Measurements from ENCODE around the gene MSRB3.
A peak's percentile ranks its signal among the peaks of the same experiment; 100 is the strongest.
"Not testable (repeated sequence)": the region's sequence is repeated elsewhere in the genome, so short reads cannot be mapped to it uniquely, and the experiment has no call there.

MSRB3 gene

DNA sequence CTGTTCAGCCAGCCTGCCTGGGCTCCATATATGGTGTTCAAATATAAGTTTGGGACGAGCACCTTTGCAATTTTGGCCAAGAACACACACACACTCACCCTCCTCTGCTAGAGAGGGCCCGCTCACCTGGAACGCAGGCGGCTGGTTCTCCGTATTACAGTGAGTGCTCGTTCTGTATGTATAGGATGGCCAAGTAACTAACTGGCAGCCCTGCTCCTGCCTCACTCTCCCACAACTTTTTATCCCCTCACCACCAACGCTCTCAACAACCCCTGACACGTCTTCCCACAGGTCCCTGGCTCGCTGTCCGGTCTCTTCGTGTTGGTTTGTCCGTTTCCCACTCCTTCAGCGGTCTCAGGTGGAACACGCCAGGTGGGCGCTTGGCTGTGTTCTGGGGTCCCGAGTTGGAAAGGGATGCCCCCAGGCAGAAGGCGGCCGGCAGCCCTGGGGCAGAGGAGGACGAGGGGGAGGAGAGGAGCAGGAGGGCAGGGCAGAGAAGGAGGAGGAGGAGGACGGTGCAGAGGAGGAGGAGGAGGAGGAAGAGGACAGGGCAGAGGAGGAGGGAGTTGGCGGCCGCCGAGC is 398 bp upstream of the MSRB3 start:
- TF ChIP-seq, protein P1, sequence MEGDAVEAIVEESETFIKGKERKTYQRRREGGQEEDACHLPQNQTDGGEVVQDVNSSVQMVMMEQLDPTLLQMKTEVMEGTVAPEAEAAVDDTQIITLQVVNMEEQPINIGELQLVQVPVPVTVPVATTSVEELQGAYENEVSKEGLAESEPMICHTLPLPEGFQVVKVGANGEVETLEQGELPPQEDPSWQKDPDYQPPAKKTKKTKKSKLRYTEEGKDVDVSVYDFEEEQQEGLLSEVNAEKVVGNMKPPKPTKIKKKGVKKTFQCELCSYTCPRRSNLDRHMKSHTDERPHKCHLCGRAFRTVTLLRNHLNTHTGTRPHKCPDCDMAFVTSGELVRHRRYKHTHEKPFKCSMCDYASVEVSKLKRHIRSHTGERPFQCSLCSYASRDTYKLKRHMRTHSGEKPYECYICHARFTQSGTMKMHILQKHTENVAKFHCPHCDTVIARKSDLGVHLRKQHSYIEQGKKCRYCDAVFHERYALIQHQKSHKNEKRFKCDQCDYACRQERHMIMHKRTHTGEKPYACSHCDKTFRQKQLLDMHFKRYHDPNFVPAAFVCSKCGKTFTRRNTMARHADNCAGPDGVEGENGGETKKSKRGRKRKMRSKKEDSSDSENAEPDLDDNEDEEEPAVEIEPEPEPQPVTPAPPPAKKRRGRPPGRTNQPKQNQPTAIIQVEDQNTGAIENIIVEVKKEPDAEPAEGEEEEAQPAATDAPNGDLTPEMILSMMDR (IDR thresholded peaks at IDR 0.05; ENCODE audit: insufficient read depth, low read length, poor library complexity, severe bottlenecking): no peak
- Histone ChIP-seq H3K27me3 (replicated peaks; ENCODE audit: control insufficient read depth, insufficient read depth, low read length) (no peaks in the 10 kb centered on the region), H3K4me3 (replicated peaks; ENCODE audit: low read depth, low read length) (peak overlapping the region; percentile 82), H3K36me3 (ENCODE audit: control insufficient read depth, insufficient read depth, low read length) (no peaks in the 10 kb centered on the region)
- peak; percentile 4 for DNase-seq (ENCODE audit: extremely low read depth, insufficient read length)

DNA sequence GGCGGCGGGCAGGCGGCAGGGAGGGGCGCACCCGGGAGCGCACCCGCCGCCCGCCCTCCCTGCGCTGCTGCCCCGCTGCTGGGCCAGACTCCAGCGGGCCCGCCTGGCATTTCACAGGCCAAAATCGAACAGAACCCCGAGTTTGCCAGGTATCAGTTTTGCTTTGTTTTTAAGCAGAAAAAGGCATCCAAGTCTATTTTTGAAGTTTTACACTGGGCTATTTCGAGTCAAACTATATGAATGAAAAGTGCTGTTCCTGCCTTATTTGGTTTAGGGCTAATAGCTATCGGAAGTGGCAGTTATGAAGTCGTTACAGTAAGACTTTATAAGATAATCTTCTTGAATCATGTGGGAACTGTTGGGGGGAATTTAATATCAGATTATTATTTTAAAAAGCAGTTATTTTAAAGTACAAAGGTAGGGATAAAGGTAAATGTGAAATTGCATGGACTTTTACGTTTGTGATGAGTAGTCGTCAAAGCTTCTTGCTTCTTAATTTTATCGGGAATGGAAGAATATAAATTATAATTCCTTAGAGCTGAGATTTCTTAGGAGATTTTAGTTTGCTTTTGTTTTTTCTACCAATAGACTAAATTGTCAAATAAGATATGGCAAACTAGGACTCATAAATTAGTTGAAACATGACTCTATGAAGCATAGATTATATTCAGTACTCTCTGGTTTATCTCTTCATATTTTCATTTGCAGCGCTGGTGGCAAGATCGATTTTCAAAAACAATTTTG is 1.1 kb downstream of the MSRB3 start:
- H3K4me3 ChIP-seq (replicated peaks; ENCODE audit: low read depth, low read length): peak overlapping the region; percentile 82
- DNase-seq (ENCODE audit: extremely low read depth, insufficient read length): no peak
- TF ChIP-seq, protein P1 (IDR thresholded peaks at IDR 0.05; ENCODE audit: insufficient read depth, low read length, poor library complexity, severe bottlenecking): no peak
- no peaks in the 10 kb centered on the region for H3K27me3 ChIP-seq (replicated peaks; ENCODE audit: control insufficient read depth, insufficient read depth, low read length)
- no peaks in the 10 kb centered on the region for H3K36me3 ChIP-seq (ENCODE audit: control insufficient read depth, insufficient read depth, low read length)

DNA sequence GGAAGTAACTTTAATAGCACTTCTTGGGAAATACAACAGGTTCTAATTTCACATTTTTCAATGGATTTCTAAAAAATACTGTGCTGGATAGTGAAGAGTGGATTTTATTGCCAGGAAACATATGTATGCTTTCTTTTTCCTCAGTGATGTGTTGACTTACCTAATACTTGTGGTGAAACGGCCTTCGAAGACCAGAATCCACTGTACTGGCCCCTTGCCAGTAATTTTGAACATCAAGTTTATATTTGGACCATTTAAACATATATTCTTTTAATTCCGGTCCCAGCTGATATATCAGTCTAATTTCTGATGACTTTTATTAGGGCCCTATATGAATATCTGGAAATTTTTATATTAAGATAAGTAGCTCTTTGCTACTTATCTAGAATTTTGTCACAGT is 1.8 kb downstream of the MSRB3 start:
- TF ChIP-seq, protein P1 (IDR thresholded peaks at IDR 0.05; ENCODE audit: insufficient read depth, low read length, poor library complexity, severe bottlenecking): no peak
- Histone ChIP-seq H3K4me3 (replicated peaks; ENCODE audit: low read depth, low read length) (no peak overlapping the region), H3K27me3 (replicated peaks; ENCODE audit: control insufficient read depth, insufficient read depth, low read length) (no peaks in the 10 kb centered on the region), H3K36me3 (ENCODE audit: control insufficient read depth, insufficient read depth, low read length) (no peaks in the 10 kb centered on the region)
- no peak for DNase-seq (ENCODE audit: extremely low read depth, insufficient read length)

DNA sequence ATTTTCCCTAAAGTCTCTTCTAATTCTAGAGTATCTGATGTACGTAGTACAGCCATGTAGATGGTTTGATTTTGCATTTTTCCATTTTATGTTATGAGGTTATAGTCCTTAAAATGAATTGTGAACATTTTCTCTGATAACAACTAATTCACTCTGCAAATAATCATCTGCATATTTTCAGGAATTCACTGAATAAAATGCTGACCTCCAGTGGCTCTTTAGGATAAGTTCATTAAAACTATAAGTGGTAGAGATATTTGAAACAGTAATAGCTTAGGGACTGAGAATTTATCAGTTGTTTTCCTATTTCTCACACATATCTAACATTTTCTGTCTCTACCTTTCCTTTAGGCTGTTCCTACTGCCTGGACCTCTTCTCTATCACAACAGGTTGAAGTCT is 4.4 kb downstream of the MSRB3 start:
- TF ChIP-seq, protein P1 (IDR thresholded peaks at IDR 0.05; ENCODE audit: insufficient read depth, low read length, poor library complexity, severe bottlenecking): no peak
- DNase-seq (ENCODE audit: extremely low read depth, insufficient read length): no peak
- H3K4me3 ChIP-seq (replicated peaks; ENCODE audit: low read depth, low read length): no peak overlapping the region
- no peaks in the 10 kb centered on the region for H3K27me3 ChIP-seq (replicated peaks; ENCODE audit: control insufficient read depth, insufficient read depth, low read length)
- H3K36me3 ChIP-seq (ENCODE audit: control insufficient read depth, insufficient read depth, low read length): no peaks in the 10 kb centered on the region

DNA sequence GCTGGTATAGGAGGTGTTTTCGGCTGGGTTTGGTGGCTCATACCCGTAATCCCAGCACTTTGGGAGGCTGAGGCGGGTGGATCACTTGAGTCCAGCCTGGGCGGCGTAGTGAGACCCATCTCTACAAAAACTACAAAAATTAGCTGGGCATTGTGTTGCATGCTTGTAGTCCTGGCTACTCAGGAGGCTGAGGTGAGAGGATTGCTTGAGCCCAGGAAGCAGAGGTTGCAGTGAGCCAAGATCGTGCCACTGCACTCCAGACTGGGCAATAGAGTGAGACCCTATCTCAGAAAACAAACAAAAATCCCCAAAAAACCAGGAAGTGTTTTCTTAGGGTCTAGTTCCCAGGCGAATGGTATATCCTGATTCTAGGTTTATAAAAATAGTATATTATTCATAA is 7.0 kb downstream of the MSRB3 start:
- DNase-seq (ENCODE audit: extremely low read depth, insufficient read length); H3K36me3 ChIP-seq (ENCODE audit: control insufficient read depth, insufficient read depth, low read length); H3K4me3 ChIP-seq (replicated peaks; ENCODE audit: low read depth, low read length); H3K27me3 ChIP-seq (replicated peaks; ENCODE audit: control insufficient read depth, insufficient read depth, low read length): not testable (repeated sequence)

DNA sequence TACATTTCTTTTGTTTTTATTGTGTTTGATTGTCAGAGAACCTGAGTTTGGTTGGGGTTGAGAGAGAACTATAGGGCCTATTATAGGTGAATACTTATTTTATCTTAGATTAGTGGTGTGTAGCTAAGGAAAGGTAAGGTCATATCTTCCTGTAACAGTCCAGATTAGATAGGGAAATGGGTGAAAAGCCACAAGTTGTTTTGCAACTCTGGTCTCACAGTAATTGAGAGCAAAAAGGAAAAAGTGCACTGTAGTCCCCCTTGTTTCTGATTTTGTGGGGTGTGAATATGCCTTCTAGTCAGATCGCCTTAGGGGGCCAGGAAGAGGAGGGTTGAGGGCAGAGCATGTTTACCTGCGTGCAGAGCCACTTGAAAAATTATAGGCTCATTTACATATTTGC is 8.9 kb downstream of the MSRB3 start:
- H3K27me3 ChIP-seq (replicated peaks; ENCODE audit: control insufficient read depth, insufficient read depth, low read length): no peaks in the 10 kb centered on the region

More for the DNA sequence above, 8.9 kb downstream of the MSRB3 start:
- no peak for DNase-seq (ENCODE audit: extremely low read depth, insufficient read length)
- Histone ChIP-seq H3K4me3 (replicated peaks; ENCODE audit: low read depth, low read length) (no peak overlapping the region), H3K36me3 (ENCODE audit: control insufficient read depth, insufficient read depth, low read length) (no peaks in the 10 kb centered on the region)
- TF ChIP-seq, protein P1 (IDR thresholded peaks at IDR 0.05; ENCODE audit: insufficient read depth, low read length, poor library complexity, severe bottlenecking): no peak

All from GM06990 (cell line).